Measurements from ENCODE around the gene STKLD1. TPM values are rescaled to one million over a fixed set of nuclear protein-coding genes. Genes with fewer than 3 reads are reported as not detected.

Gene STKLD1
- total RNA-seq, 1 donor from 2014 or later: under 0.01 TPM

- Histone ChIP-seq H3K36me3 (ENCODE audit: control insufficient read depth, insufficient read depth, low read length) (no peaks in the 10 kb centered on the region), H3K27me3 (ENCODE audit: control insufficient read depth, insufficient read depth, low read length) (peaks cover 5% of the 10 kb centered on the region), H3K4me3 (ENCODE audit: low read depth, low read length) (peak overlapping the region; percentile 23)
- DNase-seq (ENCODE audit: low read depth) (no peak), FAIRE-seq (no peak)
- TF ChIP-seq, protein P1, sequence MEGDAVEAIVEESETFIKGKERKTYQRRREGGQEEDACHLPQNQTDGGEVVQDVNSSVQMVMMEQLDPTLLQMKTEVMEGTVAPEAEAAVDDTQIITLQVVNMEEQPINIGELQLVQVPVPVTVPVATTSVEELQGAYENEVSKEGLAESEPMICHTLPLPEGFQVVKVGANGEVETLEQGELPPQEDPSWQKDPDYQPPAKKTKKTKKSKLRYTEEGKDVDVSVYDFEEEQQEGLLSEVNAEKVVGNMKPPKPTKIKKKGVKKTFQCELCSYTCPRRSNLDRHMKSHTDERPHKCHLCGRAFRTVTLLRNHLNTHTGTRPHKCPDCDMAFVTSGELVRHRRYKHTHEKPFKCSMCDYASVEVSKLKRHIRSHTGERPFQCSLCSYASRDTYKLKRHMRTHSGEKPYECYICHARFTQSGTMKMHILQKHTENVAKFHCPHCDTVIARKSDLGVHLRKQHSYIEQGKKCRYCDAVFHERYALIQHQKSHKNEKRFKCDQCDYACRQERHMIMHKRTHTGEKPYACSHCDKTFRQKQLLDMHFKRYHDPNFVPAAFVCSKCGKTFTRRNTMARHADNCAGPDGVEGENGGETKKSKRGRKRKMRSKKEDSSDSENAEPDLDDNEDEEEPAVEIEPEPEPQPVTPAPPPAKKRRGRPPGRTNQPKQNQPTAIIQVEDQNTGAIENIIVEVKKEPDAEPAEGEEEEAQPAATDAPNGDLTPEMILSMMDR (IDR thresholded peaks at IDR 0.05; ENCODE audit: insufficient read depth, low read length, severe bottlenecking): no peak
Measured at GRCh38 chr9:133428617-133429101, 52.5 kb downstream of the STKLD1 start.

DNA sequence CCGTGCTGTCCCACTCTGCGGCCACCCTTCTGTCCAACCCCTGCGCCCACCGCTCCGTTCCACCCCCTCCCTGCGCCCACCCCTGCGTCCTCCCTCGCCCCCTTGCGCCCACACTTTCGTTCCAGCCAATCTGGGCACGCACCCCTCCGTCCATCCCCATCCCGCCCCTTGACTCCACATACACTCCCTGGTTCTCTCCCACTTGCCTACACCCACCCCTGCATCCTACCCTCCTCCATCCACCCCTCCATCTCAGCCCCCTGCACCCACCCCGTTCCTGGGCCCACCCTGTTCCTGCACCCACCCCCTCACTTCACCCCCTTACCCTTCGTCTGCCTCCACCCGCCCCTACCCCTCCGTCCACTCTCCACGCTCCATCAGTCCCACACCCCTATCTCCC lies 53.0 kb downstream of the STKLD1 start:
- no peak for FAIRE-seq
- peaks cover 5% of the 10 kb centered on the region for H3K27me3 ChIP-seq (ENCODE audit: control insufficient read depth, insufficient read depth, low read length)
- TF ChIP-seq, protein P1 (IDR thresholded peaks at IDR 0.05; ENCODE audit: insufficient read depth, low read length, severe bottlenecking): no peak
- no peaks in the 10 kb centered on the region for H3K36me3 ChIP-seq (ENCODE audit: control insufficient read depth, insufficient read depth, low read length)
- H3K4me3 ChIP-seq (ENCODE audit: low read depth, low read length): no peak overlapping the region
- no peak for DNase-seq (ENCODE audit: low read depth)

DNA sequence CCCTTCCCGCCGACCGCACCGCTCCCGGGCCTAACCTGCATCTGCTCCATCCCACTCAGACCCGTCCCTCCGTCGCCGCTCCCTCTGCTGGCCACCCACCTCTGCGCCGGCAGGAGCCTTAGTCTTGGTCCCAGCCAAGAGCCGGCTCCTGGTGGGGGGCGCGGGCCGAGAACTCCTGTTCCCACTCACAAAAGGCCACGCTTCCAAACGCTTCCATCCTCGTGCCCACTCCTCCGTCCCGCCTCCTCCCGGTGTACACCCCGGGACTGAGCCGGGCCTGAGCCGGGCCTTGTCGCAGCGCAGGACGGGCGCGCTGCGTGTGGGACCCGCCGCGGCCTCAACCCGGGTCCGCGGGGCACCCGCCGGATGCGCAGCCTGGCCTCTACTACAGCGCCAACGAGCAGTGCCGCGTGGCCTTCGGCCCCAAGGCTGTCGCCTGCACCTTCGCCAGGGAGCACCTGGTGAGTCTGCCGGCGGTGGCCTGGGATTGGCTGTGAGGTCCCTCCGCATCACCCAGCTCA lies 53.5 kb downstream of the STKLD1 start:
- Histone ChIP-seq H3K36me3 (ENCODE audit: control insufficient read depth, insufficient read depth, low read length) (no peaks in the 10 kb centered on the region), H3K4me3 (ENCODE audit: low read depth, low read length) (no peak overlapping the region), H3K27me3 (ENCODE audit: control insufficient read depth, insufficient read depth, low read length) (peaks cover 5% of the 10 kb centered on the region)
- TF ChIP-seq, protein P1 (IDR thresholded peaks at IDR 0.05; ENCODE audit: insufficient read depth, low read length, severe bottlenecking): peak; percentile 49
- no peak for DNase-seq (ENCODE audit: low read depth)
- FAIRE-seq: no peak

DNA sequence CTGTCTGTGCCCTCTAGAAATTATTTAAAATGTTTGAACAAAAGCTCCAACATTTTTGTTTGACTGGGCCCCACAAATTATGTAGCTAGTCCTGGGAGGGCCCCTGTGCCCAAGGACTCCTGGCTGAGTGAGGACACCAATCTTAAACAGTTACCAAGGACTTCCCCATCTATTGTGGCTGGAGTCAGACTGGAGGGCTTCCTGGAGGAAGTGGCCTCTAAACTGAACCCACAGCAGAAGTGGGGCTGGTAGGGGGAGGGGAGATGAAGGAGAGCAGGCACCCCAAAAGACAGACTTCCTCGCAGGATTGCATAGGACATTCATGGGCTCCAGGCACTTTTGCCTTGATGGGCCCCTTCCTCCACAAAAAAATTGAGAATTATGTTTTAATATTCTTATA lies 54.1 kb downstream of the STKLD1 start:
- Histone ChIP-seq H3K27me3 (ENCODE audit: control insufficient read depth, insufficient read depth, low read length) (peaks cover 5% of the 10 kb centered on the region), H3K36me3 (ENCODE audit: control insufficient read depth, insufficient read depth, low read length) (no peaks in the 10 kb centered on the region), H3K4me3 (ENCODE audit: low read depth, low read length) (no peak overlapping the region)
- no peak for DNase-seq (ENCODE audit: low read depth)
- TF ChIP-seq, protein P1 (IDR thresholded peaks at IDR 0.05; ENCODE audit: insufficient read depth, low read length, severe bottlenecking): no peak
- no peak for FAIRE-seq

DNA sequence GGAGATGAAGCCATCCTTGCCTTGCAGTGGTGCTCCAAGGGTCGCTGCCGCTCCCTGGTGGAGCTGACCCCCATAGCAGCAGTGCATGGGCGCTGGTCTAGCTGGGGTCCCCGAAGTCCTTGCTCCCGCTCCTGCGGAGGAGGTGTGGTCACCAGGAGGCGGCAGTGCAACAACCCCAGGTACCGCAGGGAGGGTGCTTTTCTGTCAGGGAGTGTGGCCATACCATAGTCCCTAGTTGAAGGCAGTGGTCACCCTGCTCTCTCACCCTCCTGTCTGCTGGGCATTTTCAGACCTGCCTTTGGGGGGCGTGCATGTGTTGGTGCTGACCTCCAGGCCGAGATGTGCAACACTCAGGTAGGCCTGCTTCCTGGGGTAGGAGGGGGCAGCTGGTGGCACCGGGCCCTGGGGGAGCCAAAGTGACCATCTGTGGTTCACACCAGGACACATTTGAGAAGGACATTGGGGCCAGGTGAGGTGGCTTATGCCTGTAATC lies 57.2 kb downstream of the STKLD1 start:
- H3K27me3 ChIP-seq (ENCODE audit: control insufficient read depth, insufficient read depth, low read length): no peaks in the 10 kb centered on the region
- H3K36me3 ChIP-seq (ENCODE audit: control insufficient read depth, insufficient read depth, low read length): no peaks in the 10 kb centered on the region
- FAIRE-seq (no peak), DNase-seq (ENCODE audit: low read depth) (no peak)
- no peak overlapping the region for H3K4me3 ChIP-seq (ENCODE audit: low read depth, low read length)
- TF ChIP-seq, protein P1 (IDR thresholded peaks at IDR 0.05; ENCODE audit: insufficient read depth, low read length, severe bottlenecking): no peak

GRCh38 chr9:133436681-133437080 lies 60.5 kb downstream of the STKLD1 start:
- no peaks in the 10 kb centered on the region for H3K36me3 ChIP-seq (ENCODE audit: control insufficient read depth, insufficient read depth, low read length)
- H3K27me3 ChIP-seq (ENCODE audit: control insufficient read depth, insufficient read depth, low read length): no peaks in the 10 kb centered on the region
- TF ChIP-seq, protein P1 (IDR thresholded peaks at IDR 0.05; ENCODE audit: insufficient read depth, low read length, severe bottlenecking): no peak
- no peak overlapping the region for H3K4me3 ChIP-seq (ENCODE audit: low read depth, low read length)
- DNase-seq (ENCODE audit: low read depth): no peak
- no peak for FAIRE-seq
